HepG2 (cell line): ENCODE measurements around the gene UBE2O. TPM values are rescaled to one million over a fixed set of nuclear protein-coding genes. Genes with fewer than 3 reads are reported as not detected.

Experiments
- AHR ChIP-seq: IDR thresholded peaks from 2 replicates; pipeline ENCODE4 v1.6.1; 2018; ENCODE audit warnings: missing genetic modification reagents, missing compliant biosample characterization
- ARNT ChIP-seq: fragments of 450-650 bp; IDR thresholded peaks from 2 replicates; pipeline ENCODE4 v1.6.1; 2017
- BHLHE40 ChIP-seq: IDR thresholded peaks from 2 replicates; pipeline ENCODE4 v1.6.1; 2011; ENCODE audit warnings: low read length, improper control_type of control experiment
- BORCS8-MEF2B ChIP-seq: sonication (generic); formaldehyde crosslinking; IDR thresholded peaks from 2 replicates; pipeline ENCODE4 v1.8.0; 2022; ENCODE audit warnings: mild to moderate bottlenecking, missing genetic modification reagents
- CAMTA2 ChIP-seq: sonication (generic); formaldehyde crosslinking; IDR thresholded peaks from 2 replicates; pipeline ENCODE4 v1.4.0; 2020; ENCODE audit warnings: mild to moderate bottlenecking, missing genetic modification reagents, borderline replicate concordance
- CCDC6 ChIP-seq: sonication (generic); formaldehyde crosslinking; IDR thresholded peaks from 2 replicates; pipeline ENCODE4 v1.8.1; 2022; ENCODE audit warnings: mild to moderate bottlenecking, missing genetic modification reagents, moderate library complexity
- CHD2 ChIP-seq: IDR thresholded peaks from 2 replicates; pipeline ENCODE4 v1.6.1; 2011; ENCODE audit warnings: low read depth, low read length, improper control_type of control experiment
- CSRNP1 ChIP-seq: sonication (generic); formaldehyde crosslinking; IDR thresholded peaks from 2 replicates; pipeline ENCODE4 v1.8.1; 2023; ENCODE audit warnings: mild to moderate bottlenecking, missing genetic modification reagents
- GATAD1 ChIP-seq: IDR thresholded peaks from 2 replicates; pipeline ENCODE4 v1.6.1; 2016; ENCODE audit warnings: missing genetic modification reagents, missing compliant biosample characterization
- GTF3A ChIP-seq: sonication (generic); formaldehyde crosslinking; conservative IDR thresholded peaks from 2 replicates; pipeline ENCODE4 v1.4.0; 2020; ENCODE audit warnings: mild to moderate bottlenecking, missing genetic modification reagents
- KDM5A ChIP-seq: fragments of 200-600 bp; sonication (generic); IDR thresholded peaks from 2 replicates; pipeline ENCODE4 v1.7.0; 2018; ENCODE audit warnings: antibody characterized with exemption, mild to moderate bottlenecking, low read length, borderline replicate concordance
- RCOR2 ChIP-seq: IDR thresholded peaks from 2 replicates; pipeline ENCODE4 v1.6.1; 2016; ENCODE audit warnings: missing biosample characterization, missing genetic modification reagents
- STAT5B ChIP-seq: sonication (generic); formaldehyde crosslinking; IDR thresholded peaks from 2 replicates; pipeline ENCODE4 v1.4.0; 2020; ENCODE audit warnings: missing genetic modification reagents
- TARDBP ChIP-seq: sonication (generic); formaldehyde crosslinking; IDR thresholded peaks from 2 replicates; pipeline ENCODE4 v1.8.0; 2022; ENCODE audit warnings: mild to moderate bottlenecking, missing genetic modification reagents
- ZFP36 ChIP-seq: fragments of 150-350 bp; IDR thresholded peaks from 2 replicates; pipeline ENCODE4 v1.6.1; 2018; ENCODE audit warnings: borderline replicate concordance, low read length, low read depth; ENCODE audit not compliant: partially characterized antibody
- ZKSCAN5 ChIP-seq: sonication (generic); formaldehyde crosslinking; IDR thresholded peaks from 2 replicates; pipeline ENCODE4 v1.5.1; 2020; ENCODE audit warnings: mild to moderate bottlenecking, missing genetic modification reagents
- ZKSCAN8 ChIP-seq: IDR thresholded peaks from 2 replicates; pipeline ENCODE4 v1.6.1; 2016; ENCODE audit warnings: borderline replicate concordance, missing genetic modification reagents, missing compliant biosample characterization
- ZNF510 ChIP-seq: sonication (generic); formaldehyde crosslinking; IDR thresholded peaks from 2 replicates; pipeline ENCODE4 v1.4.0; 2020; ENCODE audit warnings: low read depth, mild to moderate bottlenecking, missing genetic modification reagents
- ZNF777 ChIP-seq: sonication (generic); formaldehyde crosslinking; IDR thresholded peaks from 2 replicates; pipeline ENCODE4 v1.4.0; 2020; ENCODE audit warnings: missing genetic modification reagents
- polyA plus RNA-seq, 8 experiments: library from polyadenylated mRNA; depleted of rRNA in 3 of 8; stranded (reverse) in 7 of 8; unstranded in 1 of 8; fragments of >200 nt; fragmentation: Illumina TruSeq in 4 of 8; extraction: Trizol in 4 of 8; gene quantifications; 2 replicates each; pipeline versions ENCODE4 v1.2.1 to v1.2.3, GENCODE V29; 2011 to 2016; ENCODE audit warnings: low read depth in 4 of 8, missing spikeins in 1 of 8, mixed read lengths in 1 of 8; ENCODE audit not compliant: insufficient read depth in 1 of 8
- total RNA-seq, 5 experiments: library from RNA; depleted of rRNA; stranded (reverse); fragments of >200 nt; fragmentation: Illumina TruSeq; extraction: Trizol; gene quantifications; 2 replicates each; pipeline ENCODE4 v1.2.3, GENCODE V29; 2016; ENCODE audit warnings: low read depth in 1 of 5
- TF ChIP-seq, protein P1 (sequence below): IDR thresholded peaks from 2 replicates; pipeline ENCODE4 v1.6.1; 2018; ENCODE audit warnings: missing genetic modification reagents
- TF ChIP-seq, protein P2 (sequence below): sonication (generic); formaldehyde crosslinking; IDR thresholded peaks from 2 replicates; pipeline ENCODE4 v1.5.1; 2020; ENCODE audit warnings: mild to moderate bottlenecking, missing genetic modification reagents, moderate library complexity
- TF ChIP-seq, protein P3 (sequence below): sonication (generic); formaldehyde crosslinking; IDR thresholded peaks from 2 replicates; pipeline ENCODE4 v1.8.0; 2022; ENCODE audit warnings: missing genetic modification reagents, low read depth, mild to moderate bottlenecking, borderline replicate concordance

The UBE2O gene
- total and polyA plus RNA-seq, 2 of the 13 experiments (the other 11 are each of a cell fraction or from before 2014, with no cell fraction given): 21.5 to 23.5 TPM

- peak; percentile 71; the same call in 1 of the 2 replicates for TF ChIP-seq CSRNP1
- peak; percentile 40; the same call in 1 of the 2 replicates for TF ChIP-seq AHR (CRISPR knock-in tag)
- TF ChIP-seq, protein P1, sequence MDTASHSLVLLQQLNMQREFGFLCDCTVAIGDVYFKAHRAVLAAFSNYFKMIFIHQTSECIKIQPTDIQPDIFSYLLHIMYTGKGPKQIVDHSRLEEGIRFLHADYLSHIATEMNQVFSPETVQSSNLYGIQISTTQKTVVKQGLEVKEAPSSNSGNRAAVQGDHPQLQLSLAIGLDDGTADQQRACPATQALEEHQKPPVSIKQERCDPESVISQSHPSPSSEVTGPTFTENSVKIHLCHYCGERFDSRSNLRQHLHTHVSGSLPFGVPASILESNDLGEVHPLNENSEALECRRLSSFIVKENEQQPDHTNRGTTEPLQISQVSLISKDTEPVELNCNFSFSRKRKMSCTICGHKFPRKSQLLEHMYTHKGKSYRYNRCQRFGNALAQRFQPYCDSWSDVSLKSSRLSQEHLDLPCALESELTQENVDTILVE (CRISPR knock-in tag): 0 out of 2 replicates have a peak, but pooled peaks have one; percentile 36
- TF ChIP-seq CHD2: no peak
- peak; percentile 44; the same call in 1 of the 2 replicates for TF ChIP-seq ZNF777 (CRISPR knock-in tag)
- no peak for TF ChIP-seq ARNT
- peak; percentile 62; the same call in 1 of the 2 replicates for TF ChIP-seq CCDC6
- TF ChIP-seq KDM5A: no peak
- TF ChIP-seq ZFP36: no peak
- 0 out of 2 replicates have a peak, but pooled peaks have one; percentile 37 for TF ChIP-seq TARDBP
- TF ChIP-seq GTF3A (CRISPR knock-in tag): 0 out of 2 replicates have a peak, but pooled peaks have one; percentile 70
- TF ChIP-seq CAMTA2 (CRISPR knock-in tag): no peak
- peak; percentile 63; the same call in 1 of the 2 replicates for TF ChIP-seq ZNF510 (CRISPR knock-in tag)
- peak; percentile 47; the same call in 1 of the 2 replicates for TF ChIP-seq STAT5B (CRISPR knock-in tag)
- peak; percentile 59; the same call in 1 of the 2 replicates for TF ChIP-seq GATAD1
- no peak; the same call in 1 of the 2 replicates for TF ChIP-seq ZKSCAN8
- TF ChIP-seq ZKSCAN5 (CRISPR knock-in tag): no peak
- TF ChIP-seq BHLHE40: no peak
- TF ChIP-seq, protein P2, sequence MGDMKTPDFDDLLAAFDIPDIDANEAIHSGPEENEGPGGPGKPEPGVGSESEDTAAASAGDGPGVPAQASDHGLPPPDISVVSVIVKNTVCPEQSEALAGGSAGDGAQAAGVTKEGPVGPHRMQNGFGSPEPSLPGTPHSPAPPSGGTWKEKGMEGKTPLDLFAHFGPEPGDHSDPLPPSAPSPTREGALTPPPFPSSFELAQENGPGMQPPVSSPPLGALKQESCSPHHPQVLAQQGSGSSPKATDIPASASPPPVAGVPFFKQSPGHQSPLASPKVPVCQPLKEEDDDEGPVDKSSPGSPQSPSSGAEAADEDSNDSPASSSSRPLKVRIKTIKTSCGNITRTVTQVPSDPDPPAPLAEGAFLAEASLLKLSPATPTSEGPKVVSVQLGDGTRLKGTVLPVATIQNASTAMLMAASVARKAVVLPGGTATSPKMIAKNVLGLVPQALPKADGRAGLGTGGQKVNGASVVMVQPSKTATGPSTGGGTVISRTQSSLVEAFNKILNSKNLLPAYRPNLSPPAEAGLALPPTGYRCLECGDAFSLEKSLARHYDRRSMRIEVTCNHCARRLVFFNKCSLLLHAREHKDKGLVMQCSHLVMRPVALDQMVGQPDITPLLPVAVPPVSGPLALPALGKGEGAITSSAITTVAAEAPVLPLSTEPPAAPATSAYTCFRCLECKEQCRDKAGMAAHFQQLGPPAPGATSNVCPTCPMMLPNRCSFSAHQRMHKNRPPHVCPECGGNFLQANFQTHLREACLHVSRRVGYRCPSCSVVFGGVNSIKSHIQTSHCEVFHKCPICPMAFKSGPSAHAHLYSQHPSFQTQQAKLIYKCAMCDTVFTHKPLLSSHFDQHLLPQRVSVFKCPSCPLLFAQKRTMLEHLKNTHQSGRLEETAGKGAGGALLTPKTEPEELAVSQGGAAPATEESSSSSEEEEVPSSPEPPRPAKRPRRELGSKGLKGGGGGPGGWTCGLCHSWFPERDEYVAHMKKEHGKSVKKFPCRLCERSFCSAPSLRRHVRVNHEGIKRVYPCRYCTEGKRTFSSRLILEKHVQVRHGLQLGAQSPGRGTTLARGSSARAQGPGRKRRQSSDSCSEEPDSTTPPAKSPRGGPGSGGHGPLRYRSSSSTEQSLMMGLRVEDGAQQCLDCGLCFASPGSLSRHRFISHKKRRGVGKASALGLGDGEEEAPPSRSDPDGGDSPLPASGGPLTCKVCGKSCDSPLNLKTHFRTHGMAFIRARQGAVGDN (CRISPR knock-in tag): peak; percentile 99
- TF ChIP-seq BORCS8-MEF2B (CRISPR knock-in tag): 0 out of 2 replicates have a peak, but pooled peaks have one; percentile 72
- TF ChIP-seq, protein P3, sequence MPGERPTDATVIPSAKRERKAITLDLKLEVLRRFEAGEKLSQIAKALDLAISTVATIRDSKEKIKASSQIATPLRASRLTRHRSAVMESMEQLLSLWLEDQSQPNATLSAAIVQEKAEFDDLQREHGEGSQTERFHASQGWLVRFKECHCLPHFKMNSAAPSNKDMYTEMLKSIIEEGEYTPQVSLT: no peak; the same call in 1 of the 2 replicates
- peak; percentile 62; the same call in 1 of the 2 replicates for TF ChIP-seq RCOR2
Observed at GRCh38 chr17:76497979-76498875, 45.3 kb upstream of the UBE2O start (continued).
